Fibroblast of mammary gland (primary cell): ENCODE data around the gene SIX6.

Source experiments
- DNase-seq: peaks from one replicate; pipeline ENCODE4 v3.0.0-alpha.2; 2010; ENCODE audit warnings: low read depth
- H3K4me3 ChIP-seq: 2 replicates; pipeline ENCODE4 v1.5.1; 2011; ENCODE audit warnings: low read depth, mild to moderate bottlenecking, low read length, moderate library complexity; ENCODE audit not compliant: control insufficient read depth
- TF ChIP-seq, protein P1 (sequence below): conservative IDR thresholded peaks from 2 replicates; pipeline ENCODE4 v1.5.1; 2011; ENCODE audit warnings: low read depth, low read length, inconsistent platforms; ENCODE audit not compliant: control insufficient read depth, insufficient read depth

The SIX6 gene

DNA sequence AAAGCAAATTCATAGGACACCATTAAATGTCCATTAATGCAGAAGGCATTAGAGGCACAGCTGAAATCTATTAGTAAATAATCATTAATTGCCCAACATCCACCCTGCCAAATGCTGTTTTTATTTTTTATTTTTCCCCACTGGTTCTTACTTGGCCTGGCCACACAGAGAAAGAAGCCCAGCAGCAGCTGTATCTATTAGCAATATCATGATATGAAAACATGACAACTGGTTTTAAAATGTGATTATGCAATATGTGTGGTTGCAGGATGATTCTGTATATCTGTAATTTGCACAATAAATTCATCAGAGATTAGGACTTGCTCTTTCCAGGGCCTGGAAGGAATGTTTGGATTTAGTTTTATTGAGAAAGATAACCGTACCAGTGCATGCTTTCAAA is 44.9 kb downstream of the SIX6 start:
- DNase-seq: peak; percentile 49
- no peak overlapping the region for H3K4me3 ChIP-seq
- TF ChIP-seq, protein P1, sequence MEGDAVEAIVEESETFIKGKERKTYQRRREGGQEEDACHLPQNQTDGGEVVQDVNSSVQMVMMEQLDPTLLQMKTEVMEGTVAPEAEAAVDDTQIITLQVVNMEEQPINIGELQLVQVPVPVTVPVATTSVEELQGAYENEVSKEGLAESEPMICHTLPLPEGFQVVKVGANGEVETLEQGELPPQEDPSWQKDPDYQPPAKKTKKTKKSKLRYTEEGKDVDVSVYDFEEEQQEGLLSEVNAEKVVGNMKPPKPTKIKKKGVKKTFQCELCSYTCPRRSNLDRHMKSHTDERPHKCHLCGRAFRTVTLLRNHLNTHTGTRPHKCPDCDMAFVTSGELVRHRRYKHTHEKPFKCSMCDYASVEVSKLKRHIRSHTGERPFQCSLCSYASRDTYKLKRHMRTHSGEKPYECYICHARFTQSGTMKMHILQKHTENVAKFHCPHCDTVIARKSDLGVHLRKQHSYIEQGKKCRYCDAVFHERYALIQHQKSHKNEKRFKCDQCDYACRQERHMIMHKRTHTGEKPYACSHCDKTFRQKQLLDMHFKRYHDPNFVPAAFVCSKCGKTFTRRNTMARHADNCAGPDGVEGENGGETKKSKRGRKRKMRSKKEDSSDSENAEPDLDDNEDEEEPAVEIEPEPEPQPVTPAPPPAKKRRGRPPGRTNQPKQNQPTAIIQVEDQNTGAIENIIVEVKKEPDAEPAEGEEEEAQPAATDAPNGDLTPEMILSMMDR: no peak

DNA sequence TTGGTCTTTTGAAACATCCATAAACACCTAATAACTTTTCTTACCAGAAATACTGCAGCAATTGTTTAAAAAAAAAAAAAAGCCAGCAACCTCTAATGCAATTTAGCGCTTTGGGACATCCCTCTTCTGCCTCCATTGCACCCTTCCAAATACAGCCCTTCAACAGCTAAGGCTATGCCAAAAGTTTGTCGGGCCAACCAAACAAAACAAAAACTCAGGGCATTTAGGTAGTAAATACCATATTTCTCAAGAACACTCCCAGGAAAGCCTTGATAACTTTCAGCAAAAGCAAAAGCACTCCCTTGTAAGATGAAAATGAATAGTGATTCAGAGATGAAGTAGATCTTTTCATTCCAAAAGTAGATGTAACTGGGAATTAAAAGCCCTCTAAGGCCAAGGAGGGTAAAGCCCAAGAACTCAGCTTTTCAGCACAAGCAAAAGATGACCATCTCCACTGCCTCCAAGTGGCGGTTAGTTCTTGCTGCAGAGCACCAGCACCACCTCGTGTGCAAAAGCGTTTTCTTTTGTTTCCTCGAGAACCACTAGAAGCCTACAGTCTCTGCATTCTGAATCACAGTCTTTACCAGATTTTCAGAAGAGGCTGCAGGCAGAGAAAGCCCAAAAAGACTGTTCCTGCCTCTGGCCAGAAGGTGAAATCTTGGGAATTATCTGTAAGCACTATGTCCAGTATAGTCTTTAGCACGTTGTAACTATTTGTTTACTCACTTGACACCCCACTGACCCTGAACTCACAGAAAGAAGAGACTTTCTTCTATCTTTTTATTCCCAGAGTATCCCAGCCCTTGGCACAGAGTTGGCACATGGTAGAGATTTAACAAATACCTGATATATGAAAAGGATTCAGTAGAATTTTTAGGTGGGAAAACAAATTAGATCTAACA is 53.1 kb downstream of the SIX6 start:
- TF ChIP-seq, protein P1: peak; percentile 90
- no peak overlapping the region for H3K4me3 ChIP-seq
- DNase-seq: peak; percentile 87
